Measurements from ENCODE around the gene PHYHD1.

The PHYHD1 gene

DNA sequence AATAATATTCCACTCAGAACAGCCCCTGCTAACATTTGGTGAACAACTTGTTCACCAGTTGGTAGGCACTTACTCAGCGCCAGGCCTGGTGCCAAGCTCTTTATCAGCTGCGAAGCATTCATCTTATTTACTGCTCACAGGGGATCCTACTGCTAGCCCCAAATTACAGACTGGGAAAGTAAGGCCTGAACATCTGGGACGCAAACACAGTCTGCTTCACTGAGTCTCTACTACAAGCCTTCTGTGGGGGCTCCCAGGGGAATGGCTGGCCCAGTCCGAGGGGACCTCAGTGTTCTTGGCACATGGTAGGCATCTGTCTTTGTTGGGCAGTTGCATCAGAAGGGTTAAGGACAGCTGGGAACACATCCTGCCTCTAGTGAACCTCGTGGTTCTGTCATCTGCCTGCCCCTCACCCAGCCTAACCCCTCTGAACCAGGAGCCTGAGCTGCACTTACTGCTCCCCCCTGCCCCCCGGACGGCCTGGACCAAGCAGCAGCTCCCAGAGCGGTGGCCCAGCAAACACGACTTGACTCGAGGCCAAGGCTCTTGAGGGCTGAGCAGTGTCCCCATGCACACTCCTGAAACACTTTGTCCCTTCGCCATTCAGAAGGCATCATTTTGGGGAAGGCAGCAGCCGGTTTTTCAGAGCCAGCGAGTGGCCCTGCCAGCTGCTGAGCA is at the start of gene PHYHD1:
Gene PHYHD1, plus strand, starts transcription at position 602 of the 678 bp plus-strand sequence. CDS start 1,342 bp downstream, outside the sequence.
- no peak for DNase-seq

GRCh38 chr9:128877852-128878251 is 42.9 kb upstream of the PHYHD1 start:
- DNase-seq, result no peak

DNA sequence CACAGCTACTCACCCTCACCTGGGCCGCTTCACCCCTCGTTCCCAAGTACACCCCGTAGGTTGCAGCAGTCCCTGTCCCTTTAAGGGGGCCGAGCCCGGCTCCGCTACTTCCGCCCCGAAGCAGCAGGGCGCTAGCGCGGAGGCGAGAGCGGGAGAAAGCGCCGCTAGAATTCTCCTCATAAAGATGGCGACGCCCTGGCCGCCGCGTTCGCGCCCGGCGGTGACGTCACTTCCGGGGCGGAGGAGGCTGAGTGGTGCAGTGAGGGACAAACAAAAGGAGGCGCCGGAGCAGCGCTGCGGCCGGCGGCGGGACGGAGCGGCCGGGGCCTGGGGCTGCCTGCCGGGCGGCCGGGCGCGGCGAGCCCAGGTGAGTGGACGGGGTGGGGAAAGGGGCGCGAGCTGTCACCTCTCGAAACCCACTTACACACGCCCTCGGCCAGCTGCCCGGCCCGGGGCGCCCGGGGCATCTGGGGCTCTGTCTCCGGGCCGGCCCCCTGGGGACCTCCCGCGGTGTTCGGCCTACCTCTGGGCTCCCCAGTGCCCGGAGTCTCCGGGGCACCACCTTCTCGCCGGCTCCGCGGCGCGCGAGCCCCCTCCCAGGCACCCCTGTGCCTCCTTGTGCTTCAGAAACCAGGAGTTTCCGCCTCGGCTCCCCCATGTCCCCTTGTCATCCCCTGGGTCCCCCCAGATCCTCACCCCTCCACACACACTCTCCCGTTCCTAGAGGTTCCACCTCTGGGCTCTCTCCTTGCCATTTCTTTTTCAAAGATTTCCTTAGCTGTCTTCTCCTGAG is 38.7 kb upstream of the PHYHD1 start, which contains the start of the genes KYAT1 and LRRC8A:
Gene KYAT1, minus strand, starts transcription at position 67 of the 793 bp plus-strand sequence. CDS start 36,545 bp downstream, outside the sequence.
Gene LRRC8A, plus strand, starts transcription at position 250 of the 793 bp plus-strand sequence. CDS start 25,032 bp downstream, outside the sequence.
- DNase-seq, result peak; percentile 98

GRCh38 chr9:128882677-128883603 is 37.8 kb upstream of the PHYHD1 start:
- no peak for DNase-seq

DNA sequence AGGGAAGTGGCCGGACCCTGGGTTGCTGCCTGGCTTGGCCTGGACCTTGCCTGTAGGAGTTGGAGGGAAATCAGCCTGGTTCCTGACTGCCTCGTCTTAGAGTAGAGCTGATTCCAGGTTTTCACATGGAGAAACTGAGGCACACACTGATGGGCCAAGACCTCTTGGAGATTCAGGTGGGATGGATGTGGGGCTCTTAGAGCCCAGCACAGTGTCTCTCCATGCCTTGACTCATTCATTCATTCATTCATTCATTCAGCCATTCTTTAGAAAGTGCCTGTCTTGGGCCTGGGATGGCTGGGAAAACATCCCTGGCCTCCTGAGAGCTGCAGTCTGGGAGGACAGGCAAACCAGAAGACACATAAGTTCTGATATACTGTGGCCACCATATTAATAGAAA is 36.6 kb upstream of the PHYHD1 start:
- DNase-seq, result no peak

DNA sequence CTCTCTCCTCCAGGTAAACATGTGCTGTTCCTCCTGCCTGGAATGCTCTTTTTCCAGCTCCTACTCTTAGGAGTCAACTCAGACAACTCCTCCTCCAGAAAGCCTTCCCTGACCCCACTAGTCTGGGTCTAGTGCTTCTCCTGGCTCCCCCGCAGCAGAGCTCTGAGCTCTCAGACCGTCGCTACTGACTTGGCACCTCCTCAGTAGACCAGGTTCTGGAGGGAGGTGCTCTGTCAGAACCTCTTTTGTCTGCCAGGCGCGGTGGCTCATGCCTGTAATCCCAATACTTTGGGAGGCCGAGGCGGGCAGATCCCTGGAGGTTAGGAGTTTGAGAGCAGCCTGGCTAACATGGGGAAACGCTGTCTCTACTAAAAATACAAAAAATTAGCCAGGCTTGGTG is 35.4 kb upstream of the PHYHD1 start:
- no peak for DNase-seq

- no peak for DNase-seq
Measured at GRCh38 chr9:128885798-128886197, 35.0 kb upstream of the PHYHD1 start.

DNA sequence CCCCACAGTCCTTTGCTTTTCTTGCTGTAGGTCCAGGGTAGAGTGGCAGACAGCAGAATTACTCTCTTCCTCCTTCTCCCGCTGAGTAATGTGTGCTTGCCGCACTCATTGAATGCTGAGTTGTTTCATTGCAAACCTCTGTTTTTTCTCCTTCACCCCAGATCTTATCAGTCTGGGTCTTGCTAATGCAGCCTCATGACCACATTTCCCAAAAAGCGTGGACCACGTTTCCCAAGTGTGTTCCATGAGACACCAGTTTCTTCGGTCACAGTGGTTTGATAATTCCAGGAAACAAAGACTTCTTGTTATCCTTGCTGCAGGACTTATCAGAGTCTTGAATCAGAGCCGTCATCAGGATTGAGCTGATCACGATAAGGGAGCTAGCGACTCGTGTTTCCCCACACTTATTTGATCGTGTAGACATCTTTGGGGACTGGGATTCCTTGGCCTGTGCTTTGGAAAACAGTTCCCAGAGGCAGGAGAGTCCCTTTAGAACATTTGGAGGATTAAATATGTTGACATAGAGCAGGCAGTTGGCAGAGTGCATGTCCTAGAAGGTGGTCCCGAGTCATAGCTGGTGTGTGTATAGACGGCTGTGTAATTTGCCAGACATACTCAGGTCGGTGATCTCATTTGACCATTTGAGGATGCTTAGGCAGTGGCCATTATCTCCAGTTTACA is 34.4 kb upstream of the PHYHD1 start:
- no peak for DNase-seq

DNA sequence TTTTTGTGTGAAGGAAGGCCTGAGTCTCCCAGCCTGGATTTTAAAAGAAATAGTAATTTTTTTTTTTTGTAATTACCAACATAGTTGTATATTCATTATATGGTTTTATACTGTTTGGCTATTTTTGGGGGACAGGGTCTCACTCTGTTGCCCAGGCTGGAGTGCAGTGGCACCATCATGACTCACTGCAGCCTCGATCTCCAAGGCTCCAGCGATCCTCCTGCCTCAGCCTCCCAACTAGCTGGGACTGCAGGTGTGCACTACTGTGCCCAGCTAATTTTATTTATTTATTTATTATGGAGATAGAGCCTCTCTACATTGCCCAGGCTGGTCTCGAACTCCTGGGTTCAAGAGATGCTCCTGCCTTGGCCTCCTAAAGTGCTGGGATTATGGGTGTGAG is 33.7 kb upstream of the PHYHD1 start:
- DNase-seq, result no peak

- no peak for DNase-seq
Measured at GRCh38 chr9:128887914-128888350, 32.9 kb upstream of the PHYHD1 start.

DNA sequence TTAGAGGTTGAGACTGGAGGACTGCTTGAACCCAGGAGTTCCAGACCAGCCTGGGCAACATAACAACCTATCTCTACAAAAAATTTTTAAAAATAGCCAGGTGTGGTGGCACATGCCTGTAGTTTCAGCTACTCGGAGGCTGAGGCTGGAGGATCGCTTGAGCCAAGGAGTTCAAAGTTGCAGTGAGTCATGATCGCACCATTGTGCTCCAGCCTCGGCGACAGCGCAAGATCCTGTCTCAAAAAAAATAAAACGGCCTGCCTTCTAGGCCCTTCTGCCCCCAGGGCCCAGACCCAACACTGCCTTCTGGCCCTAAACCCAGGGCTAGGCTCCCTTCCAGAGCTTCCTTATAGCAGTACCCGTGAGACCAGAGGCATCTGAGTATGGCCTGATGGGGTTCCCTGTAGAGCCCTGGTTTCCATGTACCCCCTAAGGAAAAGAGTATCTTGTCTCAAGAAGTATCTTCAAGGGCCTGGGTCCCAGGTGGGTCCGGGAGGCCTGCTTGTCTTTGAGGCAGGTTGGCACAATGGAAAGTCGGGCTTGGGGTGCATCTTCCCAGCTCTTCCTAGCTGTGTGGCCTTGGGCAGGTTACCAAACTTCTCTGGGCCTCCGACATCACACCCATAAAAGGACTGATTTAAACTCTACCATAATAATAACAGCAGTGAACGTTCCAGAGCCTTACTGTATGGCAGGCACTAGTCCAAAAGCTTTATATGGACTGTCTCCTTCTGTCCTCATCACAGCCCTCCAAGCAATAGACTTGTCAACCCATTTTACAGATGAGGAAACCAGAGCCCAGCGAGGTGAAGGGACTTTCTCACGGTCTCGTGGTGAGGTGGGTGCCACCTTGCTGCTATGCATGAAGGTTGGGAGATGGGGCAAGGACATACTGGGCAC is 29.2 kb upstream of the PHYHD1 start:
- DNase-seq, result no peak

DNA sequence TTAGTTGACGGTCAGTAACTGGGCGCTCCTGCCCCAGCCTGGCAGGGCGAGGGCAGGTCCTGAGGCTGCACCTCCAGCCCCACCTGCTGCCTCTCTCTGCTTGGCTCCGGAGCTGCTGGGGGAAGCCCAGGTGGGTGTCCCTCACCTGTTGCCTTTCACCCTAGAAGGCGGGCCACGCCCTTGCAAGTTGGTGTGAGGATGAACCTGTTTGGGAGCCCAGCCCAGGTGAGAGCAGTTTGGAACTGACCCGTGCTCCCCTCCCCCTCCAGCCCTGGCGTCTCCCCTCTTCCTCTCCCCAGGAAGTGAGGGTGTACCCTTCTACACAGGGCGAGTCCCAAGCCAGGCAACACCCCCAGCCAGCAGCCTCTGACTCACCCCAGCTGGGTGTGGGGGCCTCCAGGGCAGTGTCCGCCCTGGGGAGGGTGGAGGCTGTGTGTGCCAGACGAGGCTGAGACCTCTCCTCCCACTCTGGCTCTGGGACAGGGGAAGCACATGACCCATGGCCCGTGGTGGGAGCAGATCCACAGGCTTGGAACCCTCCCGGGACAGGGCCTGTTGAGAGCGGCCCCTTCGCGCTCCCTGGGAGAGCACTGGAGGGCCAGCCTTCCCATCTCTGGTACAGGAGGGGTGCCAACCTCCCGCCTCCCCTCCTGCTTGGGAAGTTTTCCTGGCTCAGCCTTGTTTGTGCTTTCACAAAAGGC is 28.4 kb upstream of the PHYHD1 start:
- no peak for DNase-seq

DNA sequence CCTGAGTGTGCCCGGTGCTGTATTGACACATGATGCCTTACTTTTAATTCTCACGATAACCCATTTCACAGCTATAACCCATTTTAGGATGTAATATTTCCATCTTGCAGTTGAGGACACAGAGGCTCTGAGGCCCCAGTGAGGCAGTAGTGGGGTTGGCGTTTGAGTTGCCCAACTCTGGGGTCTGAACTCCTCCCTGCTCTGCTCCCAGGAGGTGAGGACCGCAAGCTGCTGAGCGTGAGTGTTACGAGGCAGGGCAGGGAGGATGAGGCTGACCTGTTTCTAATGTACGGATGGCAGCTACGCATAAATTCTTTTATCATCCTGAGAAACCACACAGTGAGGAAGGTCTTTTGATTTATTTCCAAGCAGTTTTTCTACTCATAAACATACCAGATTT is 27.4 kb upstream of the PHYHD1 start:
- no peak for DNase-seq

- no peak for DNase-seq
Measured at GRCh38 chr9:128894764-128895163, 26.0 kb upstream of the PHYHD1 start.

DNA sequence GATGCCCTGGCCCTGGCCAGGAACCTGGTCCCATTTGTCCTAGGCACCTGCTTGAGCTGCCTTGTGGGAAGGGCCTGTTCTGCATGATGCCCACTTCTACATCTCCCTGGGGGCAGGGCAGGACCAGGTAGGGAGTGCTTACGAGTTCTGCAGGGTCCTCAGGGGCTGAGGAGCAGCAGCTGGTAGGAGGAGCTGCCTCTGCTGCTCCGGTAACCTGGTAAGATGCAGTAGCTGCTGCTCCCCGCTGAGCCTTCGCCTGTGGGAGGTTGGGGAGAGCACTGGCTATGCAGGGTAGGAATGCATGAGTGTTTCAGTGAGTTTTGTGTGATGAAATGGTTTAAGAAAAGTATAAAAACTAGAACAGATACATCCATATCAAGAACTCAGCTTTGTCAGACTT is 25.2 kb upstream of the PHYHD1 start:
- peak; percentile 16 for DNase-seq

- no peak for DNase-seq
Measured at GRCh38 chr9:128898382-128898781, 22.4 kb upstream of the PHYHD1 start.

GRCh38 chr9:128898845-128899565 is 21.8 kb upstream of the PHYHD1 start:
- no peak for DNase-seq

DNA sequence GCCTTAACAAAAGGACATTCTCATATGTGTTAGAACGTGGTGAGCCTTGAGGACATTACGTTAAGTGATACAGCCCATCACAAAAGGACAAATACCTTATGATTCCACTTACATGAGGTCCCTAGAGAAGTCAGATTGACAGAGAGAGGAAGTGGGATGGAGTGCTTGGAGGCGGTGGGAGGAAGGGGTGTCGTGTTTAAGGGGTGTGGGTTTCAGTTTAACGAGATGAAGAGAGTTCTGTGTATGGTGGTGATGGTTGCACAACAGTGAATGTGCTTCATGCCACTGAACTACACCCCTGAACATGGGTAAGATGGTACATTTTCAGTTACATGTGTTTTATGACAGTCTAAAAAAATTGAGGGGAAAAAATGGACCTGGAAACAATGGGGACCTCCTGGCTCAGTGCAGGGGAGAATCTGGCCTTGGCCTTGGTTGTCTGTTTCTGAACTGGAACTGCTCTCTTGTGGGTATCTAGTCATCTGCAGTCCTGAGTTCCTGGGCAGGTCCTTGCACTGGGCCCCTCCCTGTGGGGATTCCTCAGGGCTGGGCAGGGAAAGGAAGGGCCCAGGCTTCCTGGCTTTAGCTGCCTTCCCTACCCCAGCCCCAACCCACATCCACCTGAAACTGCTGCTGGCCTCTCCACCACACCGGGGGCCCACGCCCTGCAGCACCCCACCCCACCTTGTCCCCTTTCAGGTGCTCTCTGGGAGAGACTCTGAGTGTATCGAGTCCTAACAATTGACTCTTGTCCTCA is 21.0 kb upstream of the PHYHD1 start:
- DNase-seq, result no peak

GRCh38 chr9:128901379-128901778 is 19.4 kb upstream of the PHYHD1 start:
- DNase-seq, result no peak

Data from NCI-H345 (cell line).